ENCODE measurements around the gene TCF3.

- peak; percentile 31 to 50 (median 46) for TF ChIP-seq CTCF (IDR thresholded peaks at IDR 0.05)
- peak; percentile 40 for TF ChIP-seq POLR2A (IDR thresholded peaks at IDR 0.05)
These were observed 46.9 kb downstream of the TCF3 start, which contains the start of gene UQCR11 for GRCh38 chr19:1605236-1606137.
